ENCODE data around the gene SGPP1. TPM values are rescaled to one million over a fixed set of nuclear protein-coding genes. Genes with fewer than 3 reads are reported as not detected.

Gene SGPP1
- total and polyA plus RNA-seq, 4 experiments from 2014 or later, result 12.2 to 15.2 (median 12.5) TPM

DNA sequence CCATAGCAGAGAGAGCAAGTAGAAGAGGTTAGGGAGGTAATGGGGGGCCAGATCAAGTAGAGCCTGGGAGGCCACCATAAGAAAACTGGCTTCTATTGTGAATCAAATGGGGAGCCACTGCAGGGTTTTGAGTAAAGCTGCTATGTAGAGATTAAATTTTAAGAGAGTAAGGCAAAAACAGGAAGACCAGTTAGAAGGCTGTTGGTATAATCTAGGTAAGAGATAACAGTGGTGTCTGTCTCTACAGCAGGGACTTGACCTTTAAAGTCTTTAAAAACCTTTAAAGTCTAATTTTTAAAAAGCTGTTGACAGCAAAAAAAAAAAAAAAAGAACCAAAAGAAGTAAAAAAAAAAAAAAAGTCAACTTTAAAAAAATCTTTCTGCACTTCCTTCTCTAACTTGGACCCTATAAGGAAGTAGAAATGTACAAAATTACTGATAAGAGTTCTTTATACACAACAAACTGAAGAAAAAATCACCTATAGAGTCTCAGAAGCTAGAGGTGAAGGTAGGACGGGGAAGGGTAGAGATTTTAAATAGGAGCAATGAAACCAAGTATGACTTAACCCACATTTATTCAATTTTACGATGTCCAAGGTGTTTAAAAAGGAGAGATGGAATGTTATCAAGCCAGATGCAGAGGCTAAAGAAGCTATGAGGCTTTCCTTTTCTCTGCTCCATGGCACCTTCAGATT, 26.1 kb downstream of the SGPP1 start:
- Mint-ChIP-seq H3K36me3 (peaks cover 6 to 23% of the 10 kb centered on the region in 2 donors), H3K27me3 (no peaks in the 10 kb centered on the region), H3K27ac (peak overlapping the region in 1 of 7 donors; percentile 13), H3K4me3 (no peak overlapping the region), H3K4me1 (peaks cover 24 to 40% (median 29%) of the 10 kb centered on the region in 4 donors), H3K9me3 (peaks cover 0 to 2% (median 0%) of the 10 kb centered on the region in 8 donors)
- H3K4me3 ChIP-seq (ENCODE audit: low read length in 2 of 2), result no peak overlapping the region
- H3K27me3 ChIP-seq (ENCODE audit: insufficient read depth, low read length), result no peaks in the 10 kb centered on the region
- H3K9me3 ChIP-seq (ENCODE audit: control insufficient read depth in 1 of 2, low read length in 2 of 2), result no peaks in the 10 kb centered on the region
- intact Hi-C loops (cut with micrococcal nuclease), result no loop called here
- no peak overlapping the region for H3K27ac ChIP-seq (ENCODE audit: low read depth, low read length)
- ChIA-PET POLR2A (ENCODE audit: partially characterized antibody) (interaction anchor here (1.1 kb wide), 1 partner anchor 9 kb away, joined by 3 read pairs; no protein-coding TSS in a partner anchor), CTCF (ENCODE audit: partially characterized antibody) (no interaction called here)
- no peaks in the 10 kb centered on the region for H3K36me3 ChIP-seq (ENCODE audit: insufficient read depth, low read length)
- H3K4me1 ChIP-seq (ENCODE audit: insufficient read depth, low read length), result peaks cover 17% of the 10 kb centered on the region
- DNase-seq, result no peak

DNA sequence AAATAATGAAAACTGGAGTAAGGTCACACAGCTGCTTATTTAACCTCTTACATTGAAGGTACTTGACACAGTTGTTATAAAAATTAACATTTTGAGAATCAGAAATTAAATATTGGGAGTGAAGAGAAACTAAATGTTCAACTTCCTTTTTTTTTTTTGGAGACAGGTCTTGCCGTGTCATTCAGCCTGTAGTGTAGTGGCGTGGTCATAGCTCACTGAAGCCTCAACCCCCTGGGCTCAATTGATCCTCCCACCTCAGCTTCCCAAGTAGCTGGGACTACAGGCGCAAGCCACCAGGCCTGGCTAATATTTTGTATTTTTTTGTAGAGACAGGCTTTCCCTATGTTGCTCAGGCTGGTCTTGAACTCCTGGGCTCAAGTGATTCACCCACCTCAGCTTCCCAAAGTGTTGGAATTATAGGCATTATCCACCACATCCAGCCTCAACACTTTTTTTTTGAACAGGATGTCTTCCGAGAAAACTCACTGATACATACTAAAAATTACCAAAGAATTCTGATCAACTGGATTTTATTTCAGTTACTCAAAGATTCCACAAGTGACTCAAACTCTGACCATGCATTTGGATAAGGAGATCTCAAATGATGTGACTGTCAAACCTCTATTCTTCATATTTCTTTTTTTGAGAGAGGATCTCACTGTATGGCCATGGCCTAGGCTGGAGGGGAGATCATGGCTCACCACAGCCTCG, 35.4 kb downstream of the SGPP1 start:
- Histone ChIP-seq H3K4me1 (ENCODE audit: insufficient read depth, low read length) (no peaks in the 10 kb centered on the region), H3K36me3 (ENCODE audit: insufficient read depth, low read length) (no peaks in the 10 kb centered on the region), H3K27ac (ENCODE audit: low read depth, low read length) (no peak overlapping the region), H3K27me3 (ENCODE audit: insufficient read depth, low read length) (no peaks in the 10 kb centered on the region), H3K4me3 (ENCODE audit: low read length in 2 of 2) (no peak overlapping the region), H3K9me3 (ENCODE audit: control insufficient read depth in 1 of 2, low read length in 2 of 2) (no peaks in the 10 kb centered on the region)
- Mint-ChIP-seq H3K36me3 (peaks cover 13 to 29% of the 10 kb centered on the region in 2 donors), H3K27me3 (no peaks in the 10 kb centered on the region), H3K4me1 (peaks cover 0 to 9% (median 2%) of the 10 kb centered on the region in 4 donors), H3K4me3 (no peak overlapping the region), H3K27ac (peak overlapping the region in 2 of 7 donors; percentile 15 to 61), H3K9me3 (no peaks in the 10 kb centered on the region)
- no peak for DNase-seq
- CTCF ChIA-PET (ENCODE audit: partially characterized antibody), result interaction anchor here (1.1 kb wide), 1 partner anchor 78 kb away, joined by 5 read pairs; no protein-coding TSS in a partner anchor
- POLR2A ChIA-PET (ENCODE audit: partially characterized antibody), result interaction anchor here (1.4 kb wide), 1 partner anchor 42 kb away, joined by 3 read pairs; no protein-coding TSS in a partner anchor
- intact Hi-C loops (cut with micrococcal nuclease), result no loop called here

DNA sequence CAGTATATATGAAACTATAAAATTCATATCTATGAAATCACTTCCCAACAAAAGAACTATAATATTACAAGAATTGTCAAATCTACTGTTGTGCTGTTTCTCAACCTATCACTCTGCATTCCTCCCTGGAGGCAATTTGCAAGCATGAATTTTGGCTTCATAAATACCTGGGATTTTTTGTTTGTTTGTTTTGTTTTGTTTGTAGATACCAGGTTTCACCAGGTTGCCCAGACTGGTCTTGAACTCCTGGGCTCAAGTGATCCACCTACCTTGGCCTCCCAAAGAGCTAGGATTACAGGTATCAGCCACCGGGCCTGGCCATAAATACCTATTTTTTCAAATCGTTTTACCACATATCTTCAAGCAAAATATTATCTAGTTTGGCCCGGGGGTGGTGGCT, 38.7 kb downstream of the SGPP1 start:
- no peak overlapping the region for H3K4me3 ChIP-seq (ENCODE audit: low read length in 2 of 2)
- ChIA-PET CTCF (ENCODE audit: partially characterized antibody) (interaction anchor here (1.0 kb wide), 1 partner anchor 33 kb away, joined by 3 read pairs; no protein-coding TSS in a partner anchor), POLR2A (ENCODE audit: partially characterized antibody) (interaction anchor here (1.0 kb wide), 1 partner anchor 38 kb away, joined by 4 read pairs; no protein-coding TSS in a partner anchor)
- DNase-seq, result no peak
- Mint-ChIP-seq H3K9me3 (no peaks in the 10 kb centered on the region), H3K4me3 (no peak overlapping the region), H3K27me3 (no peaks in the 10 kb centered on the region), H3K4me1 (peaks cover 0 to 5% (median 0%) of the 10 kb centered on the region in 4 donors), H3K27ac (no peak overlapping the region), H3K36me3 (peaks cover 18 to 24% of the 10 kb centered on the region in 2 donors)
- H3K4me1 ChIP-seq (ENCODE audit: insufficient read depth, low read length), result no peaks in the 10 kb centered on the region
- H3K9me3 ChIP-seq (ENCODE audit: control insufficient read depth in 1 of 2, low read length in 2 of 2), result no peaks in the 10 kb centered on the region
- no peak overlapping the region for H3K27ac ChIP-seq (ENCODE audit: low read depth, low read length)
- no peaks in the 10 kb centered on the region for H3K27me3 ChIP-seq (ENCODE audit: insufficient read depth, low read length)
- peaks cover 6% of the 10 kb centered on the region for H3K36me3 ChIP-seq (ENCODE audit: insufficient read depth, low read length)
- intact Hi-C loops (cut with micrococcal nuclease), result no loop called here

DNA sequence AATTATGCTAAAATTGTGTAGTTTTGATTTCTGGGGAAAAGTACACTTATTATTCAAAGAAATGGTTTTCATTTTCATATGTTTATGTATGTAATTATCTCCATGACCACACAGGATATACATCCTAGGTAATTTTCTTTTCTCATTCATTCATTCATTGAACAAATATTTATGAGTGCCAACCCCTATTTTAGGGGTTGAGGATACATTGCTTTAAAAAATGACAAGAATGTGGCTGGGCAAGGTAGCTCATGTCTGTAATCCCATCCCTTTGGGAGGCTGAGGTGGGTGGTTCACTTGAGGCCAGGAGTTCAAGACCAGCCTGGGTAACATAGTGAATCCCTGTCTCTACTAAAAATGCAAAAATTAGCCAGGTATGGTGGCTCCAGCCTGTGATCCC, 40.9 kb downstream of the SGPP1 start:
- Histone ChIP-seq H3K9me3 (ENCODE audit: control insufficient read depth in 1 of 2, low read length in 2 of 2) (no peaks in the 10 kb centered on the region), H3K36me3 (ENCODE audit: insufficient read depth, low read length) (peaks cover 8% of the 10 kb centered on the region), H3K27me3 (ENCODE audit: insufficient read depth, low read length) (no peaks in the 10 kb centered on the region), H3K4me3 (ENCODE audit: low read length in 2 of 2) (no peak overlapping the region), H3K27ac (ENCODE audit: low read depth, low read length) (no peak overlapping the region), H3K4me1 (ENCODE audit: insufficient read depth, low read length) (no peaks in the 10 kb centered on the region)
- peaks cover 18 to 21% of the 10 kb centered on the region in 2 donors for H3K36me3 Mint-ChIP-seq
- no peak overlapping the region for H3K27ac Mint-ChIP-seq
- H3K4me1 Mint-ChIP-seq, result peaks cover 0 to 5% (median 0%) of the 10 kb centered on the region in 4 donors
- no peak for DNase-seq
- intact Hi-C loops (cut with micrococcal nuclease), result no loop called here
- H3K9me3 Mint-ChIP-seq, result no peaks in the 10 kb centered on the region
- ChIA-PET POLR2A (ENCODE audit: partially characterized antibody) (no interaction called here), CTCF (ENCODE audit: partially characterized antibody) (interaction anchor here (0.7 kb wide), 1 partner anchor 51 kb away, joined by 3 read pairs; no protein-coding TSS in a partner anchor)
- H3K27me3 Mint-ChIP-seq, result no peaks in the 10 kb centered on the region
- H3K4me3 Mint-ChIP-seq, result no peak overlapping the region

DNA sequence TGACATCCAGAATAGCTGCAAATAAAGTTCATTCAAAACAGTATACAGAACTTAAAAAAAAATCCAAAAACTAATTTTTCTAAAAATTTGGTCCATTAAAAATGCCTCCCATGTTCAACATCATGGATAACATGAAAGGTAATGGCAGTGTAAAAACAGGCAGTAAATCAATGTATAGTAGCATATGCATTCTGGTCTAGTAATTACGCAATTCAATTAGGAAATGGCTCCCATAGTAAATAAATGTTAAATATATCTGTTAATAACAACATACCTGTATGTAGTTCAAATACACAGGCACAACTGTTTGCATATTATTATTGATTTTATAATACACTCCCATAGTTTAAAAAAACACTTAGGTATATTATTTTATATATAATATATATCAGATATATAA, 42.5 kb downstream of the SGPP1 start:
- Mint-ChIP-seq H3K36me3 (peaks cover 16% of the 10 kb centered on the region in 2 donors), H3K4me1 (peaks cover 0 to 5% (median 0%) of the 10 kb centered on the region in 4 donors), H3K27me3 (no peaks in the 10 kb centered on the region), H3K27ac (no peak overlapping the region), H3K4me3 (no peak overlapping the region), H3K9me3 (no peaks in the 10 kb centered on the region)
- H3K4me3 ChIP-seq (ENCODE audit: low read length in 2 of 2), result no peak overlapping the region
- H3K36me3 ChIP-seq (ENCODE audit: insufficient read depth, low read length), result peaks cover 9% of the 10 kb centered on the region
- no peaks in the 10 kb centered on the region for H3K9me3 ChIP-seq (ENCODE audit: control insufficient read depth in 1 of 2, low read length in 2 of 2)
- intact Hi-C loops (cut with micrococcal nuclease), result no loop called here
- no peak overlapping the region for H3K27ac ChIP-seq (ENCODE audit: low read depth, low read length)
- no peaks in the 10 kb centered on the region for H3K4me1 ChIP-seq (ENCODE audit: insufficient read depth, low read length)
- H3K27me3 ChIP-seq (ENCODE audit: insufficient read depth, low read length), result no peaks in the 10 kb centered on the region
- DNase-seq, result no peak
- ChIA-PET POLR2A (ENCODE audit: partially characterized antibody) (no interaction called here), CTCF (ENCODE audit: partially characterized antibody) (interaction anchor here (0.7 kb wide), 1 partner anchor 85 kb away, joined by 3 read pairs; no protein-coding TSS in a partner anchor)

DNA sequence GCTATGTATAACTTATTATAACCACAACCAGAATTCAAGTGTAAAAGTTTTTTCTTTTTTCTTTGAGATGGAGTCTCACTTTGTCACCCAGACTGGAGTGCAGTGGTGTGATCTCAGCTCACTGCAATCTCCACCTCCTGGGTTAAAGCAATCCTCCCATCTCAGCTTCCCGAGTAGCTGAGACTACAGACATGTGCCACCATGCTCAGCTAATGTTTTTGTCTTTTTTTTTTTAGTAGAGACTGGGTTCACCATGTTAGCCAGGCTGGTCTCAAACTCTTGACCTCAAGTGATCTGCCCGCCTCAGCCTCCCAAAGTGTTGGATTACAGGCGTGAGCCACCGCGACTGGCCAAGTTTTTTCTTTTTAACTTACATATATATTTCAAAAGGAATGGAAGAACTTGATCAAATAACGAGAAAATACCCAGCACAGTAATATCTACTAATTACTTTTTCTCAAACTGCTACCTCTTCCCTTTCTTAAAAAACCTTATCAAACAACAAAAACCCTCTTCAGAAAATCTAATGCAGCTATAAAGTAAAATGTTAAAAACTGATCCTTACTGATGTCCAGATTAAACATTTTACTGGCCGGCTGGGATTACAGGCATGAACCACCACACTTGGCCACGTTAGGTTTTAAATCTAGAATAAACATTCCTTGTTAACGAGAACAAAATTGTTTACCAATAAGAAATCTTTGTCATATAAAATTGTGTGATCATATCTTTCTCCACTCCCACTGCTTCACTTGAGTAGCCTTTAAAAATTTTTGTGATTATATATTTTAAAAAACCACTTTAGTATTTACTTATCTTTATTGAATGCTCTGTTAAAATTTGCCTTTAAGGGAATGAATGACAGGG, 44.9 kb downstream of the SGPP1 start:
- peaks cover 0 to 5% (median 0%) of the 10 kb centered on the region in 4 donors for H3K4me1 Mint-ChIP-seq
- Histone ChIP-seq H3K27ac (ENCODE audit: low read depth, low read length) (no peak overlapping the region), H3K27me3 (ENCODE audit: insufficient read depth, low read length) (no peaks in the 10 kb centered on the region), H3K4me1 (ENCODE audit: insufficient read depth, low read length) (no peaks in the 10 kb centered on the region), H3K36me3 (ENCODE audit: insufficient read depth, low read length) (peaks cover 9% of the 10 kb centered on the region), H3K4me3 (ENCODE audit: low read length in 2 of 2) (no peak overlapping the region), H3K9me3 (ENCODE audit: control insufficient read depth in 1 of 2, low read length in 2 of 2) (no peaks in the 10 kb centered on the region)
- peaks cover 9 to 17% of the 10 kb centered on the region in 2 donors for H3K36me3 Mint-ChIP-seq
- intact Hi-C loops (cut with micrococcal nuclease), result no loop called here
- POLR2A ChIA-PET (ENCODE audit: partially characterized antibody), result interaction anchor here (1.5 kb wide), 1 partner anchor 42 kb away, joined by 9 read pairs; the partner anchor contains the start of gene WDR89
- H3K27ac Mint-ChIP-seq, result no peak overlapping the region
- no peak overlapping the region for H3K4me3 Mint-ChIP-seq
- H3K27me3 Mint-ChIP-seq, result no peaks in the 10 kb centered on the region
- DNase-seq, result no peak
- no peaks in the 10 kb centered on the region for H3K9me3 Mint-ChIP-seq
- CTCF ChIA-PET (ENCODE audit: partially characterized antibody), result no interaction called here
